Neural cell (in vitro differentiated cells): ENCODE results near the gene E2F3.

ENCODE experiments used
- EZH2 ChIP-seq: fragments of 200-600, 300-800 bp; shearing (Covaris generic), sonication (generic); IDR thresholded peaks from 2 replicates; pipeline ENCODE4 v1.6.1; 2014; ENCODE audit warnings: antibody characterized with exemption, low read length, borderline replicate concordance, mild to moderate bottlenecking; ENCODE audit not compliant: insufficient read depth, poor library complexity, severe bottlenecking
- MXI1 ChIP-seq: fragments of 450-650 bp; conservative IDR thresholded peaks from 2 replicates; pipeline ENCODE4 v1.6.1; 2014; ENCODE audit warnings: antibody characterized with exemption, mild to moderate bottlenecking; ENCODE audit not compliant: poor library complexity, severe bottlenecking
- POLR2AphosphoS5 ChIP-seq: IDR thresholded peaks from 2 replicates; pipeline ENCODE4 v1.6.1; 2012
- RAD21 ChIP-seq: fragments of 450-650 bp; conservative IDR thresholded peaks from 2 replicates; pipeline ENCODE4 v1.6.1; 2014; ENCODE audit warnings: antibody characterized with exemption, mild to moderate bottlenecking, moderate library complexity
- TF ChIP-seq, protein P1 (sequence below): fragments of 450-650 bp; IDR thresholded peaks from 2 replicates; pipeline ENCODE4 v1.5.1; 2014; ENCODE audit warnings: antibody characterized with exemption, mild to moderate bottlenecking, moderate library complexity; ENCODE audit not compliant: poor library complexity, severe bottlenecking
- TF ChIP-seq, protein P2 (sequence below): IDR thresholded peaks from 2 replicates; pipeline ENCODE4 v1.6.1; 2012; ENCODE audit warnings: borderline replicate concordance

DNA sequence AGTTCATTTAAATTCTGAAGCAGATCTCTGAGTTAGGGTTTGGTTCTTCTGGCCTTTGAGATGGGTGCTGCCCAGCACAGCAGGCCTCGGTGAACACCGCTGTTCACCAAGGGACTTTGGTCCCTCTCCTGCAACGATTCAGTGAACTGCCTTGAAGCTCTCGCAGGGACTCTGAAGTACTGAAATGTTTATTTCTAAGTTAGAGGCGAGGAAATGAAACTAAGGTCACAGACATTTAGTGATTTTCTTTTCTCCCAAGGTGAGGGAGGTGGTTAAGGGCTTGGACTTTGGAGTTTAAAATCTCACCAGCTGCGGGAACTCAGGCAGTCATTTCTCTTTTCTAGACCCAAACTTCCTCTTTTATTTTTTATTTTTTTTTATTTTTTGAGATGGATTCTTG is 26.2 kb downstream of the E2F3 start:
- TF ChIP-seq POLR2AphosphoS5: no peak
- TF ChIP-seq, protein P1, sequence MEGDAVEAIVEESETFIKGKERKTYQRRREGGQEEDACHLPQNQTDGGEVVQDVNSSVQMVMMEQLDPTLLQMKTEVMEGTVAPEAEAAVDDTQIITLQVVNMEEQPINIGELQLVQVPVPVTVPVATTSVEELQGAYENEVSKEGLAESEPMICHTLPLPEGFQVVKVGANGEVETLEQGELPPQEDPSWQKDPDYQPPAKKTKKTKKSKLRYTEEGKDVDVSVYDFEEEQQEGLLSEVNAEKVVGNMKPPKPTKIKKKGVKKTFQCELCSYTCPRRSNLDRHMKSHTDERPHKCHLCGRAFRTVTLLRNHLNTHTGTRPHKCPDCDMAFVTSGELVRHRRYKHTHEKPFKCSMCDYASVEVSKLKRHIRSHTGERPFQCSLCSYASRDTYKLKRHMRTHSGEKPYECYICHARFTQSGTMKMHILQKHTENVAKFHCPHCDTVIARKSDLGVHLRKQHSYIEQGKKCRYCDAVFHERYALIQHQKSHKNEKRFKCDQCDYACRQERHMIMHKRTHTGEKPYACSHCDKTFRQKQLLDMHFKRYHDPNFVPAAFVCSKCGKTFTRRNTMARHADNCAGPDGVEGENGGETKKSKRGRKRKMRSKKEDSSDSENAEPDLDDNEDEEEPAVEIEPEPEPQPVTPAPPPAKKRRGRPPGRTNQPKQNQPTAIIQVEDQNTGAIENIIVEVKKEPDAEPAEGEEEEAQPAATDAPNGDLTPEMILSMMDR: no peak
- TF ChIP-seq, protein P2, sequence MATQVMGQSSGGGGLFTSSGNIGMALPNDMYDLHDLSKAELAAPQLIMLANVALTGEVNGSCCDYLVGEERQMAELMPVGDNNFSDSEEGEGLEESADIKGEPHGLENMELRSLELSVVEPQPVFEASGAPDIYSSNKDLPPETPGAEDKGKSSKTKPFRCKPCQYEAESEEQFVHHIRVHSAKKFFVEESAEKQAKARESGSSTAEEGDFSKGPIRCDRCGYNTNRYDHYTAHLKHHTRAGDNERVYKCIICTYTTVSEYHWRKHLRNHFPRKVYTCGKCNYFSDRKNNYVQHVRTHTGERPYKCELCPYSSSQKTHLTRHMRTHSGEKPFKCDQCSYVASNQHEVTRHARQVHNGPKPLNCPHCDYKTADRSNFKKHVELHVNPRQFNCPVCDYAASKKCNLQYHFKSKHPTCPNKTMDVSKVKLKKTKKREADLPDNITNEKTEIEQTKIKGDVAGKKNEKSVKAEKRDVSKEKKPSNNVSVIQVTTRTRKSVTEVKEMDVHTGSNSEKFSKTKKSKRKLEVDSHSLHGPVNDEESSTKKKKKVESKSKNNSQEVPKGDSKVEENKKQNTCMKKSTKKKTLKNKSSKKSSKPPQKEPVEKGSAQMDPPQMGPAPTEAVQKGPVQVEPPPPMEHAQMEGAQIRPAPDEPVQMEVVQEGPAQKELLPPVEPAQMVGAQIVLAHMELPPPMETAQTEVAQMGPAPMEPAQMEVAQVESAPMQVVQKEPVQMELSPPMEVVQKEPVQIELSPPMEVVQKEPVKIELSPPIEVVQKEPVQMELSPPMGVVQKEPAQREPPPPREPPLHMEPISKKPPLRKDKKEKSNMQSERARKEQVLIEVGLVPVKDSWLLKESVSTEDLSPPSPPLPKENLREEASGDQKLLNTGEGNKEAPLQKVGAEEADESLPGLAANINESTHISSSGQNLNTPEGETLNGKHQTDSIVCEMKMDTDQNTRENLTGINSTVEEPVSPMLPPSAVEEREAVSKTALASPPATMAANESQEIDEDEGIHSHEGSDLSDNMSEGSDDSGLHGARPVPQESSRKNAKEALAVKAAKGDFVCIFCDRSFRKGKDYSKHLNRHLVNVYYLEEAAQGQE: no peak
- no peak for TF ChIP-seq RAD21
- TF ChIP-seq EZH2: no peak
- no peak for TF ChIP-seq MXI1
